LNCaP clone FGC (cell line): ENCODE data around the gene ZBTB39.
"Not testable (repeated sequence)": the region's sequence is repeated elsewhere in the genome, so short reads cannot be mapped to it uniquely, and the experiment has no call there.

ENCODE experiments used
- DNase-seq: peaks from one replicate; pipeline ENCODE4 v3.0.0-alpha.2; 2011; ENCODE audit warnings: low read depth
- H3K4me3 ChIP-seq: 2 replicates; pipeline ENCODE4 v1.5.1; 2011; ENCODE audit warnings: mild to moderate bottlenecking, low read depth, low read length, control low read depth
- TF ChIP-seq, protein P1 (sequence below): IDR thresholded peaks from 2 replicates; pipeline ENCODE4 v1.5.1; 2012; ENCODE audit warnings: mild to moderate bottlenecking; ENCODE audit not compliant: control insufficient read depth, insufficient read depth; ENCODE audit errors: extremely low read depth

Gene ZBTB39

DNA sequence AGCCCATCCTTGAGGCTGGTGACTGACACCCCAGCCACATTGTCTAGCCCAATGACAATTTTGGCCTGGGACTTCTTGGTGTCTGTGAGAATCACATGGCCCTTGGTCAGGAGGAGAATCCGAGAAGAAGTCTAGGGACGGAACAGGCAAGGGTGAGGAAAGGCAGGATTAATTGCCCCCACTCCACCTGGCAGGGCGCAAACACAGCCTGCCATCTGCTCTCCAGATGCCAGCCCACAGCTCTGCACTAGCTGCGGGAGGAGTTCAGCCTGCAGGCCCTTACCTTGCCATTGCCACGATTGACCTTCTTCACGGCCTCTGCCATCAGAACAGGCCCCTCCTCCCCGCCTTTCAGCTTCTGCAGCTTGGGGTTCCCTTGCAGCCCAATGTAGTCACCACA, 23.1 kb upstream of the ZBTB39 start:
- no peak overlapping the region for H3K4me3 ChIP-seq
- no peak for DNase-seq
- TF ChIP-seq, protein P1, sequence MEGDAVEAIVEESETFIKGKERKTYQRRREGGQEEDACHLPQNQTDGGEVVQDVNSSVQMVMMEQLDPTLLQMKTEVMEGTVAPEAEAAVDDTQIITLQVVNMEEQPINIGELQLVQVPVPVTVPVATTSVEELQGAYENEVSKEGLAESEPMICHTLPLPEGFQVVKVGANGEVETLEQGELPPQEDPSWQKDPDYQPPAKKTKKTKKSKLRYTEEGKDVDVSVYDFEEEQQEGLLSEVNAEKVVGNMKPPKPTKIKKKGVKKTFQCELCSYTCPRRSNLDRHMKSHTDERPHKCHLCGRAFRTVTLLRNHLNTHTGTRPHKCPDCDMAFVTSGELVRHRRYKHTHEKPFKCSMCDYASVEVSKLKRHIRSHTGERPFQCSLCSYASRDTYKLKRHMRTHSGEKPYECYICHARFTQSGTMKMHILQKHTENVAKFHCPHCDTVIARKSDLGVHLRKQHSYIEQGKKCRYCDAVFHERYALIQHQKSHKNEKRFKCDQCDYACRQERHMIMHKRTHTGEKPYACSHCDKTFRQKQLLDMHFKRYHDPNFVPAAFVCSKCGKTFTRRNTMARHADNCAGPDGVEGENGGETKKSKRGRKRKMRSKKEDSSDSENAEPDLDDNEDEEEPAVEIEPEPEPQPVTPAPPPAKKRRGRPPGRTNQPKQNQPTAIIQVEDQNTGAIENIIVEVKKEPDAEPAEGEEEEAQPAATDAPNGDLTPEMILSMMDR, result no peak

DNA sequence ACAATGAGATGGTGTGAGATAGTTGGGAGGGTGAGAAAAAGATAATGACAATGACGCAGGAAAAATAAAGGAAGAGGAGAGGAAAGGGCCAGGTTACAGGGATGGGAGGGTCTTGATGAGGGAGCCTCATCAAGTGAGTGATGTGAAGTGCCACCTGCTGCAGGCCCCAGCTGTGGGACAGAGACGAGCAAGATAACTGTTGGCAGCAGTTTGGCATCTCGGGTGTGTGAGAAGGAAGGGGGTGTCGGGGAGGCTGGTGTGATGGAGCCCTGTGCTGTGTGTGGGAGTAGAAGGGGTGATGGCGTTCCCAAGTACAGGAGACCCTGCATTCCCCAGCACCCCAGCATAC, 21.4 kb upstream of the ZBTB39 start:
- DNase-seq, result no peak
- TF ChIP-seq, protein P1, result no peak

DNA sequence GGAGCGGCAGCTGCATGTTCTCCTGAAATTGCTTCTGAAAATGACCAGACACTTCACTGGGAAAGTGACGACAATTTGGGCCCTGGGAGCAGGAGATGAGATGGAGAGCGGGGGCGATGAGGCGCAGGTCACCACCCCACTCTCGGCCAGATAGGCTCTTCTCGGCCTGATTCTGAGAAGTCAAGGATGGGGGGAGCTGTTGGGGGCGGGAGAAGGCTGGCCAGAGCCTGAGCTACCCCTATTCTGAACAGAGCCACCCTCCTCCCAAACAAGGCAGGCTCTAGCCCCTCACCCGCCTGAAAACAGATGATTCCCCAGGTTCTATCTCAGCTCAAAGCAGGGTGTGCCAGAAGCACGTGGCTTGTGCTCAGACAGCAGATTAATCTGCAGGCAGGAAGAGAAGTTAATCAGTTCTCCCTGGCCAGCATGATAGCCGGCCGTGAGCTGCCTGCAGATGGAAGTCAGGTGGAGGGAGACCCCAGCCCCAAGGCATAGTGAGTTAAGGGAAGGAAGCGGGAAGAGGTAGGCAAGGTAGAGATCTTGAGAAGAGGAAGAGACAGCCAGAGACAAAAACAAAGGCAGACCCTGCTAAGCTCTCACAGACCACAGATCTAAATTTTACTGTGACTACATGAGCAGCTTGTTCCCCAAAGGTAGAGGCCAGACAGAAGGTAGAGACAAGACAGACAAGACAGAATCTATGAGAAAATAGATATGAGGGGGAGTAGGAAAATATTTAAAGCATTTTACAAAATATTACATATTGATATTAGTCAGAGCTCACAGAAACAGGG, 20.9 kb upstream of the ZBTB39 start:
- H3K4me3 ChIP-seq, result no peak overlapping the region
- TF ChIP-seq, protein P1, result no peak
- DNase-seq, result no peak

More for the DNA sequence above, 21.4 kb upstream of the ZBTB39 start:
- H3K4me3 ChIP-seq, result no peak overlapping the region

DNA sequence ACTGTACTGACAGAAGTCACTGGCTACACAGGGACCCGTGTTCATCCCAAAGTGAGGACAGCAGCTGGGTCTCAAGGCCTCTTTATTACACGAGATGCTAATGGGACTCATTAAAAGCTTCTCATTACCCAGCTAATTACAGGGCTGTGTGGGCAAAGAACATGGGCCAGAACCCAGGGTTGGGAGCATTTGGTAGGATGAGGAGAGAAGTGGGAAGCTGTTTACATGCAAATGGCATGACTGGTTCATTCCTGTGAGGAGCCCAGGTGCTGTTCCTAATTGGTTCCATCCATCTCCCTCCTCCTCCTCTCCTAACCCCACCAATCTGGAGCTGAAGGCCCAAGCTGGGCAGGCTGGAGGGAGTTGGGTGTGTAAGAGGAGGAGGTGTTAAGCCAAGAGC, 18.9 kb upstream of the ZBTB39 start:
- TF ChIP-seq, protein P1, result no peak
- DNase-seq, result no peak

DNA sequence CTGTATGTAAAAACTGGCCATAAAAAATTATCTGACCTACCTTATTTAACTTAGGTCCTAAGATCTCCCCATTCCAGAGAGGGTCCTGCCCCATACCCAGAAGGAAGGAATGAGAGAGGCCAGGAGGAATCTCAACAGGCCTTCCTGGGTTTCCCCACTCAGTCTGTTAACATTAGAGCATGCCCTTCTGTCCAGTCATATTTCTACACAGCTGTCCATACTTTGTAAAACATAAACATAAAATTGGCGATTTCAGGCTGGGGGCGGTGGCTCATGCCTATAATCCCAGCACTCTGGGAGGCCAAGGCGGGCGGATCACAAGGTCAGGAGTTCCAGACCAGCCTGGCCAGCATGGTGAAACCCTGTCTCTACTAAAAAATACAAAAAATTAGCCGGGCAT, 16.0 kb upstream of the ZBTB39 start:
- DNase-seq, result not testable (repeated sequence)

More for the DNA sequence above, 18.9 kb upstream of the ZBTB39 start:
- no peak overlapping the region for H3K4me3 ChIP-seq

DNA sequence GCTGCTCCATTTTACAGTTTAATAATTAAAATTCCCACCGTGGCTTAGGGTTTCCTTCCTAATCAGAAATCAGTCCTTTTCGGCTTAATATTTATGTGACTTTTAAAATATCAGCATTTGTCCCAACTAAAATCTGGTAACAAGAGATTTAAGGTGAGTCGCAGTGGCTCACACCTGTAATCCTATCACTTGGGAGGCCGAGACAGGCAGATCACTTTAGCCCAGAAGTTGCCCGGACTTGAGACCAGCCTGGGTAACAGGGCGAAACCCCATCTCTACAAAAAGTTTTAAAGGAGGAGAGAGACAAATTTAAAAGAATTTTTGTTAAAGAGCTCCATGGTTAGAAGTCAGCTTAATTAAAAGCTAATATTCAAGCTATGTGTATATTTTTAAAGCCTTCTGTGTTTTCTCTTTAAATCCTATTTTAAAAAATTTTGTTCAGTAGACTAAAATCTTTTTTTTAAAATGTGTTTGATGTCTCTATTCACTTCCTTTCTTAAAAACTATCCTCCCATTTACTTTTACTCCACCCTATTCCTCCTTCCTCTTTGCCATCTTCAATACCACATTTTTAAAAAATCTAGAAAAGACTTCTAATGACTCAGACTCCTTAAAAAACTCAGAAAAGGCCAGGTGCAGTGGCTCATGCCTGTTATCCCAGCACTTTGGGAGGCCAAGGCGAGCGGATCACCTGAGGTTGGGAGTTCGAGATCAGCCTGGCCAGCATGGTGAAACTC, 13.8 kb upstream of the ZBTB39 start:
- TF ChIP-seq, protein P1, result no peak
- no peak overlapping the region for H3K4me3 ChIP-seq
- no peak for DNase-seq

More for the DNA sequence above, 16.0 kb upstream of the ZBTB39 start:
- H3K4me3 ChIP-seq, result not testable (repeated sequence)

DNA sequence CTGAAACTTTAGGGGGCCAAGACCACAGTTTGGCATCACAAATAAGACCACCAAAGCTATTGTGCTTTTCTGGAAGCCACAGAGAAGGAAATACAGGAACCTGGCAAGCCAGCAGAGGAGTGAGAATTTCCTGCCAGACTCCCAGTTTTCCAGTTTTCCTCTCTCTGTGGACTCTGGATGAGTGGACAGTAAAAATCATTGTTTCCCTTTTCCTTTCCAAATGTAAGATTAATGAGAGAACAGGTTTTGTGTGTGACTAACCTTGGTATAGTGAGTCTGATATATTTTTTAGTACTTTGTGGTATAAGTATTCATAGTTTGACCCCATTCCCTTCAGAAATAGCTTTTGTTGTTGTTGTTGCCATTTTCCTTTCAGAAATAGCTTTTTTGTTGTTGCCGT, 12.6 kb upstream of the ZBTB39 start:
- TF ChIP-seq, protein P1, result no peak

DNA sequence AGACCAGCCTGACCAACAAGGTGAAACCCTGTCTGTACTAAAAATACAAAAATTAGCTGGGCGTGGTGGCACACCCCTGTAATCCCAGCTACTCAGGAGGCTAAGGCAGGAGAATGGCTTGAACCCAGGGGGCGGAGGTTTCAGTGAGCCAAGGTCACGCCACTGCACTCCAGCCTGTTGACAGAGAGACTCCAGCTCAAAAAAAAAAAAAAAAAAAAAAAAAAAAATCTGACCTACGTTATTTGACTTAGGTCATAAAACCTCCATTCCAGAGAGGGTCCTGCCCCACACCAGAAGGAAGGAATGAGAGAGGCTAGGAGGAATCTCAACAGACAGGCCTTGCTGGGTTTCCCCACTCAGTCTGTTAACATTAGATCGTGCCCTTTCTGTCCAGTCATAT, 12.0 kb upstream of the ZBTB39 start:
- DNase-seq, H3K4me3 ChIP-seq: not testable (repeated sequence)

More for the DNA sequence above, 12.6 kb upstream of the ZBTB39 start:
- DNase-seq, result no peak
- H3K4me3 ChIP-seq, result no peak overlapping the region
